SU-DHL-6 (cell line): Measurements from ENCODE around the gene SLC16A10.

Experiments
- CTCF ChIP-seq: fragments of 200-600 bp; sonication (generic); IDR thresholded peaks from one replicate; pipeline ENCODE4 v1.5.1; 2017; ENCODE audit warnings: antibody characterized with exemption, mild to moderate bottlenecking, low read length, moderate library complexity; ENCODE audit not compliant: insufficient read depth, poor library complexity, severe bottlenecking
- EZH2phosphoT487 ChIP-seq: fragments of 200-600 bp; sonication (generic), shearing (Covaris generic); conservative IDR thresholded peaks from 2 replicates; pipeline ENCODE4 v1.6.1; 2018; ENCODE audit warnings: mild to moderate bottlenecking, antibody characterized with exemption, low read length, moderate library complexity, mixed read lengths

- no peak for TF ChIP-seq CTCF
- no peak for TF ChIP-seq EZH2phosphoT487
These were observed 13.0 kb upstream of the SLC16A10 start for GRCh38 chr6:111074311-111074710.
